NCI-H187 treated with DMSO at 0.1 percent for 48 hours (cell line): ENCODE results near the gene LGI1.

Experiments
- DNase-seq: peaks from one replicate; lab custom pipeline; 2025; lab: John Stamatoyannopoulos, UW

Gene LGI1

DNA sequence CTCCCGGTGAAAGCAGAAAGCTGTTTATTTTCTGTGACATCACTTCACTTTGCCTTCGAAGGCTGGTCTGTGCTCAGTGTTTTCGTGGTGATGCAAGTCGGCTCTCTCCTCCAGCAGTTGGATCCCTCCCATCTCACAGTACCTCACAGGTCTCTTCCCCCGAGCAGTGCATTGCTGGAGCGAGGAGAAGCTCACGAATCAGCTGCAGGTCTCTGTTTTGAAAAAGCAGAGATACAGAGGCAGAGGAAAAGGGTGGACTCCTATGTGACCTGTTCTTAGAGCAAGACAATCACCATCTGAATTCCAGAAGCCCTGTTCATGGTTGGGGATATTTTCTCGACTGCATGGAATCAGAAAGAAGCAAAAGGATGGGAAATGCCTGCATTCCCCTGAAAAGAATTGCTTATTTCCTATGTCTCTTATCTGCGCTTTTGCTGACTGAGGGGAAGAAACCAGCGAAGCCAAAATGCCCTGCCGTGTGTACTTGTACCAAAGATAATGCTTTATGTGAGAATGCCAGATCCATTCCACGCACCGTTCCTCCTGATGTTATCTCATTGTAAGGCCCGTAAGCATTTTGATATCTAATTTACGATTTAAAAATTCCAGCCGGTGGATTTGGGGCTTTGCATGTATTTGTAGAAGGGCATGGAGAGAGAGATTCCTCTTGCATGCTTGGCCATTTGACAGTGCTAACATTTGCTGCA is at the start of gene LGI1:
Gene LGI1 (plus strand): TSS at position 136 of the 707 bp plus-strand sequence. CDS start 209 bp downstream, at position 345.
- no peak for DNase-seq

DNA sequence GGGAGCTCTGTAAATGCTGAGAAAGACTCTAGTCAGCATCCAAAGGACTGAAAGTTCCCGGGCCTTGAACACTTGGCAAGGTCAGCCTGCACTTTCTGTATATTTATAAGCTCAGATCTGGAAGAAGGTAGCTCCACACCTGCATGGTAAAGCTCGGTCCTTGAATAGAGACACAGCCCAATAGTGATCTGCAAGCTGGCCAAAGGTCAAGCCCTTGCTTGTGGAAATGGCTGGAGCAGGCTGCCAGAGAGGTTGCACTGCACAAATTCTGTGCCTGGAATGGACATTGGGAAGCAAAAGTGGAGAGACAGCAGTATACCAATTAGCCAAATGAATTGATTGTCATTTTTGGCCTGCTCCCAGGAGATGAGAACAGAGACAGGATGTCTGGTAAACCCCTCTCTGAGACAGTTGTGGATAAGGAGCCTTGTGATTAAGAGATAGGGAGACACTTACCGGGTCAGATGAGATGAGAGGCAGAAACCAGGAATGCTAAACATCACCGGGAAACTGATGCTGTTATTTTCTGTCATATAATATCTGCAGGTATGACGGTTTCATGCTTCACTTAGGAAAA is 47.3 kb upstream of the LGI1 start:
- no peak for DNase-seq

DNA sequence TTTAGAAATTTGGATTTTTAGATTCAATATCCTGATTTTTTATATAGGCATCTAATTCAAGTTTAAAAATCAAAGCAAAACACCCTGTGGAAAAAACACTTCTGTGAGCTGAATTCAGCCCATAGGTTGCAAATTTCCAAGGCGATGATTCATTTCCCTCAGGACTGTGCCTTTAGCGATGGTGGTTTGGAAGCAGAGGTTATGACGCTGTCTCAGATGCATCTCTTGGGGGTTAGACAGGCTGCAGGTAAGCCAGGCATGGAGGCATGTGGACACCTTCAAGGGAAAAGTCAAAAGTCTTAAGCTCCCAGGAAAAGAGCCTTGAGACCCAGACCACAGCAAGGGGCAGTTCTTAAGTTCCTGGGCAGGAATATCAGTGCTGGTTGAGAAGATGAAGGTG is 45.8 kb upstream of the LGI1 start:
- DNase-seq = no peak

DNA sequence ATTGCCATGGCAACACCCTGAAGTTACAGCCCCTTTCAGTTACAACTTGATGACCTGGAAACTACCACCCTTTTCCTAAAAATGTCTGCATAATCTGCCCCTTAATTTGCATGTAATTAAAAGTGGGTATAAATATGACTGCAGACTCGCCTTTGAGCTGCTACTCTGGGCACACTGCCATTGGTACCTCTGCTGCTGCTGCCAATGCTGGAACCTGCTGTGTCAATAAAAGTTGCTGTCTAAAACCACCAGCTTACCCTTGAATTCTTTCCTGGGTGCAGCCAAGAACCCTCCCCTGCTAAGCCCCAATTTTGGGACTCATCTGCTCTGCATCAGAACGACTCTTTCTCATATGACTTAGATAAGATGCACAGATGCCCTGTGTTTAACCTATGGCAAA is 45.1 kb upstream of the LGI1 start:
- no peak for DNase-seq

DNA sequence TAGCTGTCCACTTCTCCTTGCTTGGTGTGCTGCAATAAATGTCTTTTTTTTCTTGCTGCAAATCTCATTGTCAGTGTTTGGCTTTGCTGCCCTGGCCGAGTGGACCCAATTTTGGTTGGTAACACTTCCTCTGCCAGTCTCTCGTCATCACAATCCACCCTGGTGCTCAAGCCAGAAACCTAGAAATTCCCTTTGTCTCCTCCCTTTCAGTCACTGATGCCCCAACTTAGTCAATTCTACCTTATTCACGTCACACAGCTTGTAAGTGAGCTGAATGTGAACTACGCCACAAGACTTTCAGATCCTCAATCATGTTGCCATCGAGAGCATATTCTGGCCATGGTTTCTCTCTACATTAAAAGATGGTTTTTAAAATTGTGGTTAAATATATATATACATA is 42.4 kb upstream of the LGI1 start:
- no peak for DNase-seq

DNA sequence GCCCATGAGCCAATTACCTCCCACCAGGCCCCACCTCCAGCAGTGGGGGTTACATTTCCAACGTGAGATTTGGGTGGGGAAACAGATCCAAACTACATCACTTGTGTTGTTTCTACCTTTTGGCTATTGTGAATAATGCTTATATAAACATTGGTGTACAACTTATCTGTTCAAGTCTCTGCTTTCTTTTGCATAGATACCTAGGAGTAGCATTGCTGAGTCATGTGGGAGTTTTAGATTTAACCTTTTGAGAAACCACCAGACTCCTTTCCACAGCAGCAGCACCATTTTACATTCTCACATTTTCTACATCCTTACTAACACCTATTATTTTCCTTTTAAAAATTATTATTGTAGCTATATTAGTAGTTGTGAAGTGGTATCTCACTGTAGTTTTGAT is 41.0 kb upstream of the LGI1 start:
- DNase-seq = no peak

DNA sequence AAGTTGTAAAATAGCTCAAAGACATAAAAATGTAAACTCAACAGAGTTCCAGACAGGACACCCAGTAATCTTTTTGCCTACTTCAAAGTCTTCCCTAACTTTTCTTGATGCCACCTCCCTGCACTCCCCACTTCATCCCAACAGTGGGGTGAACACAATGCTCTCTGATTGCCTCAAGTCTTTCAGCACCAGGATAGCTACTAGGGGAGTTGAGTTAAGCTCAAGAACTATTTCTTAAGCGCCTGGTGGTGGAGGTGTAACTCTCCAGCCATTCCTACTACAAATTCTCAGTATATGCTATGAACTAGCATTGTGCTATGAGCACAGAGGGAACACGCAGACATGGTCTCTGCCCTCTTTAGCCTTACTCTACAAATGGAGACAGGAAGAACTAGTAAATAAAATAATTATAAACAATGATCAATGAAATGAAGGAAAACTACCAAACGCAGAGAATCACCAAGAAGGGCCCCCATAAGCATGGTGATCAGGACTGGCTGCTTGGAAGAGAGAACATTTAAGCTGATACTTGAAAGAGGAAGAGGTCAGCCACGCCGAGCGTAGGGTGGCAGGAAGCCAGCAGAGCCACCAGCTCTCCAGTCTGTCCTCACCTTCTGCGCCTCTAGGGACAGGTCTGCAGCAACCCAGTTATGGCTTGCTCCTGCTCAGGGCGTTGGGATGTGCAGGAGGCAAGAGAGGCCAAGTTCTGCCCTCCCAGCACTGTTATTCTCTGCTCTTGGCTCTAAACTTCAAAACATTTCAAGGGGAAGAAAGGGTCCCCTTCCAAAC is 38.6 kb upstream of the LGI1 start:
- no peak for DNase-seq

DNA sequence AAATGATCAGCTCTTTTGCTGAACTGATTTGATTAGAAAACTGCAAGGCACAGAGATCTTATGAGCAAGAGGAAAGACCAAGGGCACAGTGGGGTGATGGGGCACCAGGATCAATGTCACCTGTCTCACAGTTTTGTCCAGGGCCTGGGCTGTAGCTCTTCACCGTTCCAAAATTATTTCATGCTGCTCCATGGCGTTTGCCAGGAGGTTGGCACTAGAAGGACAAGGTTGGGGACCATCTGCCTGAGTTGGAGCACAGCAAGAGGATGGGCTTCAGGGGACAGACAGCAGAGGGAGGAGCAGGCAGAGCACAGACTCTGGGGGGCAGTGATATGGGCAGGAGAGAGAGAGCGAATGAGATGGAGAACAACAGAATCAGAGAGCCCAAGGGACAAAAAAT is 37.8 kb upstream of the LGI1 start:
- no peak for DNase-seq

DNA sequence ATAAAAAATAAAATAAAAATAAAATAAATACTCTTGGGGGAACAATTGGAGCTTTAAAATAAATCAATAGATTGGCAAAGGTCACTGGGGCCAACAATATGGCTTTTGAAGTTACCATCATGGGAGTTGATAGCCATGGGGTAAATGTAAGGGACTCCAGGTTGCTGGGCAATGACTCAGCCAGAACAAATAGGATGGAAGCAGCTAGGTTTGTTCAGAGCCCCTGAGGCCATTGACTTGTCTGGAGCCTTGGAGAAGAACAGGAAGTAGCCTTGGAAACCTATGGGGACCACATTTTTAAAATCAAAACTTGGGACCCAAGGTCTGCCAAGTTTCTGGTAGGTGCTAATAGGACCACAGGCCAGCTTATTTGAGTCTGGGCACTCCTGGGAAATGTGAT is 35.2 kb upstream of the LGI1 start:
- no peak for DNase-seq

DNA sequence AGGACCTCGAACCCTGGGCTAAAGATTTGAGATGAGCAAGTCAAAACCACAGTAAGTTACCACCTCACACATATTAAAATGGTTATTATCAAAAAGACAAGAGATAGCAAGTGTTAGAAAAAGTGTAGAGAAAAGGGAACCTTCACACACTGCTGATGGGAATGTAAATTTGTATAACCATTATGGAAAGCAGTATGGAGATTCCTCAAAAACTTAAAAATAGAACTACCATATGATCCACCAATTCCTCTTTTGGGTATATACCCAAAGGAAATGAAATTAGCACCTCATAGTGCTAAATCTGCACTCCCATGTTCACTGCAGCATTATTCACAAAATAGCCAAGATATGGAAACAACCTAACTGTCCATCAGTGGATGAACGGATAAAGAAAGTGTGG is 34.6 kb upstream of the LGI1 start:
- no peak for DNase-seq

DNA sequence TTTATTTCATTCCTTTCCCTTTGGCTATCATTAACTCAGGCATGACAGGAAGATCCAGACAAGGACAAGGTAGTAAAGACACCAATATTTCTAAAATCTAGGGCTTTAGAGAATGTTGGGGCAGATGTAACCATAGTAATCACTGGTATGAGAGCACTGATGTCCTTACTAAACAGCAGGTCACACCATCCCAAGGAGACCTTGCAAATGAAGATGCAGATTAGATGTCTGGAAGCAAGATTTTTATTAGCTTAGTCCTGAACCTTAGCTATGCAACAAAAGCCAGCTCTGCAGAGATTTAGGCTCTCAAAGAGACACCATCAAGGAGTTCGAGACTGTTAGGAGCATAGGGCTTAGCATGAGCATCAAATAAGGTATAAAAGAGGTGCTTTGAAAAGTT is 31.7 kb upstream of the LGI1 start:
- DNase-seq = no peak

DNA sequence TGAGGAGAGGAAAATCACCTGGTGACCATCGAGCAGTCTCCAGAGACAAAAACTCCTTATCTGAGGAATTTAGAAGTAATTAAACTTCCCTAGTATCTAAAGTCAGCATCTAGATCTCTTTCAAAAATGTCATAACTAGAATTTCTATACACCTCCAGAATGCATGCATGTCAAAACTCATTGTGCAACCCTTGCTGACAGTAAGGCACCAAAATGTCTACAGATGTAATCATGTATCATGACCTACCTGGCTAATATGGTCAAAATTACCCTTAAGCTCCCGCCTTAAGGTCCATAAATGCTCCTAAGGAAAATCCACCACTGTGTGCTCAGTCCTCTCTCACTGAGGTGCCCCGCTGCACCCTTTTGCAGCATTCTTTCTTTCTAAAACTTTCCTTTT is 16.4 kb upstream of the LGI1 start:
- no peak for DNase-seq

DNA sequence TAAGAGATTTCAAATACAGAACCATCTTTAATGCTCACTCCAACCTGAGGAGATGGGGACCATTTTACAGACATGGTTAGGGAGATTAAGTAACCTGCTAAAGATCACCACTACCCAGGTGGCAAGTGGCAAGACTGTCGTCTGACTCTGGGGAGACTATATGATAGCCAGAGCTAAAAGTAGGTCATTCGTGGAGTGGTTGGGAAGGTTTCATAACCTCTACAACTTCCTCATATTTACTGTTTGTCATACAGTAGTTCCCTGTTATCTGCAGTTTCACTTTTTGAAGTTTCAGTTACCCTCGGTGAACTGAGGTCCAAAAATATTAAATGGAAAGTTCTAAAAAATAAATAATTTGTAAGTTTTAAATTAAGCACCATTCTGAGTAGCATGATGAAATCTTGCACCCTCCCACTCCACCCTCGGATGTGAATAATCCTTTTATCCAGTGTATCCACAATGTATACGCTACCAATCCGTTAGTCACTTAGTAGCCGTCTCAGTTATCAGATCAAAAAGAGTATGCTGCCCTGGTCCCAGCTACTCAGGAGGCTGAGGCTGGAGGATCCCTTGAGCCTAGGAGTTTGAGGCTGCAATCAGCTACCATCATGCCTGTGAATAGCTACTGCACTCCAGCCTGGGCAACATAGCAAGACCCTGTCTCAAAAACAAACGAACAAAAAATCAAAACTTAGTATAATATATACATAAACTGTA is 14.9 kb upstream of the LGI1 start:
- DNase-seq = no peak

DNA sequence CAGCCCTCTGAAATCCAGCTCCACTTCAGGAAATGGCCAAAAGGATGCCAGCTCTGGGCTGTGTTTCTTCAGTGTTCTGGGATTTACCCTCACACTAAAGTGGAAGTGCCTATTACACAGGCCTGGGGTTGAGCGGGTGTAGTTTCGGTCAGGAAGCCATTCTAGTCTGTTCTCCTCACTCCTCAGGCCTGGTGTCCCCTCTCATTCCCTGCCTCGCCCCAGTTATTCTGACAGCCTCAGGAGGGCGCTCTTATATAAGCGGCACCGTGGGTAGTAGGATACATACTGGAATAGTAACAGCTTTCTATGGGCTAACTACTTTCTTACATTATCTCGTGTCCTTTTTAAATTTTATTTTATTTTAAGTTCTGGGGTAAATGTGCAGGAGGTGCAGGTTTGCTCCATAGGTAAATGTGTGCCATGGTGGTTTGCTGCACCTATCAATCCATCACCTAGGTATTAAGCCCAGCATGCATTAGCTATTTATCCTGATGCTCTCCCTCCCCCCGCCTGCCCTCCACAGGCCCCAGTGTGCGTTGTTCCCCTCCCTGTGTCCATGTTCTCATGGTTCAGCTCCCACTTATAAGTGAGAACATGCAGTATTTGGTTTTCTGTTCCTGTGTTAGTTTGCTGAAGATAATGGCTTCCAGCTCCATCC is 12.2 kb upstream of the LGI1 start:
- DNase-seq = no peak

DNA sequence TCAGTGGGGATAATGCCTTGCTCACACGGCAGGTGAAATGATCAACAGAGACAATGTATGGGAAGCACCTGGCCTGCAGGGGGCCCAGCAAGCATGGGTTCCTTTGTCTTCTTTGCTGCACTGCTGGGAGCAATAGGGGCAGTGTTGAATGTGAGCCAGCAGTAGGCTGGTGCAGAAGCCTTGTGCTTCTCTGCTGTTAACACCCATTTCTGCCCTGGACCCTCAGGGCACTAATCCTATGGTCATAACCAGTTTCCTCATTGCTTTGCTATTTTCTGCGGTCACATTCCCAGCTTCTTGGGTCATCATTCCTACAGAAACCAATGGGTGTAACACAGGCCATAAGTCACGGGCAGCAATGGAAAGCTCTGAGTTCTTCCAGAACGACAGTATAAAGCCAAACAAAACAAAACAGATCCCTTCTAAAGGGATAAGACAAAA is 10.9 kb upstream of the LGI1 start:
- no peak for DNase-seq

DNA sequence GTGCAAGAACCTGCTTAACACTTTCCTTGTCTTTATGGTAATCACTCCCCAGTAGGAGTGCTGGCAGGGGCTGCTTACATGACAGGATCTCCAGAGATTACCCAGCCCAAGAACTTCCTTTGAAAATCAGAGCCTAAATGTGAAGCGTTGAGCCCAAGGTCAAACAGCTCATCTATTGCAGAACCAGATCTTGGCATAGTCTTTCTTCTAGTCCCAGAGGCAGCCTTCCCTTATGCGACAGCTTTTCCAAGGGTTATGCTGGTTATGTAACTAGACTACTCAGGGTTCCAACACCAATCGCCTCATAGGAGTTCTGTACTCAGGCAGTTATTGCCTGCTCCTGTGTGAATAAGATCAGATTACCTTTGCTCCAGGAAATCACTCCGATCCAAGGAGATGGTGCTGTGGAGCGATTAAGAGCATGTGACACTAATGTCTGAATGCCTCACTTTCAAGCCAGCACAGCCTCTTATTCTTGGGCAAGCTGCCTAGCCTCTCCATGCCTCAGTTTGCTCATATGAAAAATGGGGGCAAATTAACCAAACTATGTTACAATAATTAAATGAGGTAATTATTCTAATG is 8.4 kb upstream of the LGI1 start:
- peak; percentile 16 for DNase-seq

DNA sequence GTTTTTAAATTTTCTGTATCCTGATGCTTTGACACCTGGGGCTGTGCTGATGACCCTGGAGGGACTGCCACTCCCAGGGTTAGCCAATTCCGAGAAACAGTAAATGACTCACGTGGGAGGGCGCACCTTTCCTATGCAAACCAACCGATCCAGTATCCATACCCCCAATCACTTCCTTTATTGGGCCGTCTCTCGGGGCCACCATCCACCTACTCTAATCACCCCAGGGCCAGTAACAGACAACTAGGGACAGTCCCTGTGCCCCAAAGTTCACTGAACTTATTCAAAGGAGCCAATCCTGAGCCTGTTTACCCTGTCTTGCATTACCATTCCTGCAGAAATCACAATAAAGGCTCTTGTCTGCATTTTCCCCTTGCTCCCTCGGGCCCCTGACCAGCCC is 6.6 kb upstream of the LGI1 start:
- DNase-seq = no peak

DNA sequence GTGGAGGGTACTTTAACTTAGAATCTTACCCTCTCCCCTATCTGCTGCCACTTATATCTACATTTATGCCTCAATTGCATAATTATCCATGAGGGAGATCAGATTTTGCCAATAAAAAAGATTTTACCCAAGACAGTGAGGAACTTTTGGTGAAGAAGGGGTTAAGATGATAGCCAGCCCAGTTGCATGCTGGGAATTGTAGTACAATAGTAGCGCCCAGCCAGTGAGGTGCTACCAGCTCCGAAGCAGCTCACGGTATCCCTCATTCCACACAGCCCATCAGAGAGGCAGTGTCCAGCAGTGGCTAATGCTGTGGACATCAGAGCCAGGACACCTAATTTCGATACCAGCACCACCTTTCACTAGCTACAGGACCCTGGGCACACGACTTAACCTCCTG is 5.9 kb upstream of the LGI1 start:
- DNase-seq = no peak

DNA sequence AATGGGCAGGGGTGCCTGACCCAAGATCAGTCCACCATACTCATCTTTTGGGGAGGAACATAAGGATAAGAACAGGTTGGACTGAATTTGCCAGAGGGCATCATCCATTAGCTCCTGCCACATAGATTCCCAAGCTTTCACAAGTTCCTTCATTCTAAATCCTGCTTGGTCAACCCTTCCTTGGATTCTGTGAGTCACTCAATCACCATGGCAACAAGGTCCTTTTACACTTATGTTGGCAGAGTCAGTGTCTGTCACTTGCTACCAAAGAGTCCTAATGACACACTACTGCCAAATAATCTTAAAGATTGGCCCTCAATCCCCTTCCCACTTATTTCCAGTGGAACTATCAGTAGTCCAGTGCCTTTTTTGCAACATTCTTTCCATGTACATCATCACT is 5.0 kb upstream of the LGI1 start:
- no peak for DNase-seq

DNA sequence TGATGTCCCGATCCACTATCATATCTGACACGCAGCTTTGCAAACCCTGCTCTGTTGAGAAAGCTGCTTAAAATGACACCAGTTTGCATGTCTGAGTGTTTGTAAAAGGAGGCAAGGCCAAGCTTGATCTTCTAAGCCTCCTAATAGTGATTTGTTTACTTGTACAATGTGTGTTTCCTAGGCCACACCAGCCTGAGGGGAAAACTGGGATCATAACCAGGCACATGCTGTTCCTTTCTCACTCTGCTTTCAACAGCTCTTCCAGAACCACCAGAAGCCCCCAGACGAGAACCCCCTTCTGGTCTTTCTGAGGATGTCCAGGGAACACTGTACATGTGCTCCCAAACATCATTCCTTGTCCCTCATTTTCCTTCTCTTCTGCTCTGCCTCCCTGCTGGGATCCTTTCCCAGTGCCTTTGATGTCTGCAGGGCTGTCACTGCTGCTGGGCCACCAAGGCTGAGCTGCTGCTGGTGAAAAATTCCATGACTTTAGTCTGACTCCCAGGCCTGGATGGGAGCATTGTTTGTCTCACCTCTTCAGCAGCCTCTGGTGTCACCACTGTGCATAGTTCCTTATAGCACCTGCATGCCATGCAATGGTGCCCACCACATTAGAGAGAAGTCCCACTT is 4.0 kb upstream of the LGI1 start:
- no peak for DNase-seq

DNA sequence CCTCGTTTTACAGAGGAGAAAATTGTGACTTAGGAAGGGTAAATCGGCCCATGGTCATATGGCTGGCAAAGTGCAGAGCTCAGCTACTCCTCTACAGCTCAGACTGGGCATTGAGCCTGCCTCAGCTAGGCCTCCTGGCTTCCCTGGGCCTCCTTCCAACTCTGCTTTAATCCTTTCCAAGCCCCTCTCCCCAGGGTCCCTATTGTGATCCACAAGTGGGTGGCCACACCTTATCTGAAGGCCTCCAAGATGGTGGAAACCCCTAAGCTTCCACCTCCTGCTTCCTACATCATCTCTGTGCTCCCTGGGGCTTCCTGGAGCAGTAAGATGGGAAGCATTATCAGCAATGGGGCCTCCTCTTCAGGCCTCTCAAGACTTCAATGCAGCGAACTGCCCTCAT is 3.0 kb upstream of the LGI1 start:
- DNase-seq = no peak
